HL-60 (cell line): ENCODE data around the gene CFAP46.

Experiments
- GABPA ChIP-seq: IDR thresholded peaks from 2 replicates; pipeline ENCODE4 v1.6.1; 2012; ENCODE audit warnings: low read depth
- POLR2AphosphoS5 ChIP-seq: IDR thresholded peaks from 2 replicates; pipeline ENCODE4 v1.6.1; 2012; ENCODE audit warnings: low read depth
- TF ChIP-seq, protein P1 (sequence below): IDR thresholded peaks from one replicate; pipeline ENCODE4 v1.5.1; 2011; ENCODE audit warnings: low read length, control low read depth, inconsistent platforms; ENCODE audit not compliant: insufficient read depth

DNA sequence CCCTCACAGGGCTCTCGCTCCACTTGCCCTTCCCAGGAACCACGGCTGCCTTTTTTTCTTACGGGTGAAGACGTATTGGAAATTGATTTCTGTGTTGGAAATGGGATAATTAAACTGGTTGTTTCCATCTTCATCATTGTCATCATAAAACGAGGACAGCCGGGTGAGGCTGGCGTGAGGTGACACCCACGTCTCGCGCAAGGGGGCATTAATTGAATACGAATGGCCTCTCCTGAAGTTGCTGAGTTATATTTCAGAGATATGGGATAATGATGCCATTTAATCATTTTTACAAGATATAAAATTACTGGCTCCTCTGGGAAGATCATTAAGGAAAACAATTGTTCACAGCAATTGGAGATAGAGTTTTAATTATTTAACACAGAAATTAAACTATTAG, 138.1 kb downstream of the CFAP46 start:
- TF ChIP-seq, protein P1, sequence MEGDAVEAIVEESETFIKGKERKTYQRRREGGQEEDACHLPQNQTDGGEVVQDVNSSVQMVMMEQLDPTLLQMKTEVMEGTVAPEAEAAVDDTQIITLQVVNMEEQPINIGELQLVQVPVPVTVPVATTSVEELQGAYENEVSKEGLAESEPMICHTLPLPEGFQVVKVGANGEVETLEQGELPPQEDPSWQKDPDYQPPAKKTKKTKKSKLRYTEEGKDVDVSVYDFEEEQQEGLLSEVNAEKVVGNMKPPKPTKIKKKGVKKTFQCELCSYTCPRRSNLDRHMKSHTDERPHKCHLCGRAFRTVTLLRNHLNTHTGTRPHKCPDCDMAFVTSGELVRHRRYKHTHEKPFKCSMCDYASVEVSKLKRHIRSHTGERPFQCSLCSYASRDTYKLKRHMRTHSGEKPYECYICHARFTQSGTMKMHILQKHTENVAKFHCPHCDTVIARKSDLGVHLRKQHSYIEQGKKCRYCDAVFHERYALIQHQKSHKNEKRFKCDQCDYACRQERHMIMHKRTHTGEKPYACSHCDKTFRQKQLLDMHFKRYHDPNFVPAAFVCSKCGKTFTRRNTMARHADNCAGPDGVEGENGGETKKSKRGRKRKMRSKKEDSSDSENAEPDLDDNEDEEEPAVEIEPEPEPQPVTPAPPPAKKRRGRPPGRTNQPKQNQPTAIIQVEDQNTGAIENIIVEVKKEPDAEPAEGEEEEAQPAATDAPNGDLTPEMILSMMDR, result no peak
- TF ChIP-seq POLR2AphosphoS5, result no peak
- no peak for TF ChIP-seq GABPA
